Left renal cortex interstitium (tissue), 4 donors: Measurements from ENCODE around the gene FIGN. TPM values are rescaled to one million over a fixed set of nuclear protein-coding genes. Genes with fewer than 3 reads are reported as not detected.

Source experiments
- DNase-seq, 4 donors: peaks; one replicate each; pipeline ENCODE4 v3.0.0-alpha.2; 2013; ENCODE audit warnings: low read depth in 4 of 4, low spot score in 2 of 4, missing footprints in 1 of 4
- polyA plus RNA-seq, 4 donors: library from polyadenylated mRNA; unstranded; fragments of 120-200 nt; gene quantifications; one replicate each; pipeline ENCODE4 v1.2.1, GENCODE V29; 2013; ENCODE audit not compliant: insufficient read length in 4 of 4

The FIGN gene
- polyA plus RNA-seq, 4 donors, result 7.2 to 15.8 (median 10.1) TPM

DNA sequence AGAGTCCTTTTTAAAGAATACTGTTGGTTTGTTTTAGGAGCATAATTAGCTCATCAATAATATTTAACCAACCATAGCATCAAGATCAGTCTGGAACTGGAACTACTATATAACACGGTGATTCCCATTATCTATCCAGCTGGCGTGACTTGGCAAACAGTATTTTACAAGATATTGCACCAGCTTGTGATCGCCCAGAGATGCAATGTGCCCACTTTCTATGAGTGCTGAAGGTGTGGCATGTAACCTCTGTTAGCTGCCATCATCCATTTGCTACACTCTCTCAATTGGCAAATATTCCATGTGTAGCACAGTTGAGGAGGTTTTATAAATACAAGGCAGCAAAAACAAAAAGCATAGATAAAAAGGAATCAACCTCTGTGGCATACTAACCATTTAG lies 64.9 kb downstream of the FIGN start:
- no peak for DNase-seq

DNA sequence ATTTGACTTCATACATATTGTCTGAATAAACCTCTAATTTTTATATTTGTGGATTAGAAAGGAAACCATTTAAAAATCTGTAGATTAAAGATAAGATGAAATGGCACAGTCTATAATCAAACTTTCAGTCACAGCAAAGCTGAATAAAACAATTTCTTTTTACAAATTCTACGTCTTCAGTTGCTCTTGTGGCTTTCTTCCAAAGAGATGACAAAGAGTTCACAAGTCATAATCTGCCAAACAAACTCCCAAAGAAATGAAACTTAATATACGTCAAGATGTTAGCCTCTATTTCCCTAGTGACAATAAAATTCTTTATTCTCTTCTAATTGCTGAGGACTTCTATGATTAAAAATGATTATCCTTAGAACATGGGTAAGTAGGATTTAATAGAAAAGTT lies 66.3 kb downstream of the FIGN start:
- no peak for DNase-seq

- DNase-seq, result no peak
These were observed 68.5 kb downstream of the FIGN start for GRCh38 chr2:163667064-163667887.

DNA sequence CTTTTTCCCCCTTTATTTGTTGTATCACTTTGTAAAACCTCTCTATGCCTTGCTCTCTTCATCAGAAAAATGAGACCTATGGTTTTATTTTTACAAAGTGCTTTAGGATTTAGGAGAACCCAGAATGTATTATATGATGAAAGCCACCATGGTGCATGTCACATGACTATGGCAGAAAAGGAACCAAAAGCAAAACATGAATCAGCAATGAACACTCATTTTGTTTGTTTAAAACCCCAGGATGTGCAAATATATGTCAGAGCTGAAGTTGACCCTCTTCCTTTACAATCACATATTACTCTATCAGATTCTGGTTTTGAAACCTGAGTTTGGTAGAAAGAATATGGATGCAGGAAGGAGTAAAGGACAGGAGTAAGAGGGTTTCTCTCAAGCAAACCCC lies 70.0 kb downstream of the FIGN start:
- DNase-seq, result no peak

- DNase-seq, result no peak
These were observed 70.8 kb downstream of the FIGN start for GRCh38 chr2:163665051-163665450.

GRCh38 chr2:163664610-163665009 lies 71.2 kb downstream of the FIGN start:
- DNase-seq, result no peak

DNA sequence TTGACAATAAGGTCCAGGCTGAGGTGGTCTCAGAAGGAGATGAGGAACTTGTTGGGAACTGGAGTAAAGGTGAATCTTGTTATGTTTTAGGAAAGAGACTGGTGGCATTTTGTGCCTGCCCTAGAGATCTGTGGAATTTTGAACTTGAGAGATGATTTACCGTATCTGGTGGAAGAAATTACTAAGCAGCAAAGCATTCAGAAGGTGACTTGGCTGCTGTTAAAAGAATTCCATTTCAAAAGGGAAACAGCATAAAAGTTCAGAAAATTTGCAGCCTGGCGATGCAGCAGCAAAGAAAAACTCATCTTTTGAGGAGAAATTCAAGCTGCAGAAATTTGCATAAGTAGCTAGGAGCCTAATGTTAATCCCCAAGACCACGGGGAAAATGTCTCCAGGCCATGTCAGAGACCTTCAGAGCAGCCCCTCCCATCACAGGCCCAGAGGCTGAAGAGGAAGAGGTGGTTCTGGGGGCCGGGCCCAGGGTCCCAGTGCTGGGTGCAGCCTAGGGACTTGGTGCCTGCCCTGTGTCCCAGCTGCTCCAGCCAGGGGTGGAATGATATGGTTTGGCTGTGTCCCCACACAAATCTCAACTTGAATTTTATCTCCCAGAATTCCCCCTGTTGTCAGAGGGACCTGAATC lies 73.5 kb downstream of the FIGN start:
- DNase-seq, result no peak

DNA sequence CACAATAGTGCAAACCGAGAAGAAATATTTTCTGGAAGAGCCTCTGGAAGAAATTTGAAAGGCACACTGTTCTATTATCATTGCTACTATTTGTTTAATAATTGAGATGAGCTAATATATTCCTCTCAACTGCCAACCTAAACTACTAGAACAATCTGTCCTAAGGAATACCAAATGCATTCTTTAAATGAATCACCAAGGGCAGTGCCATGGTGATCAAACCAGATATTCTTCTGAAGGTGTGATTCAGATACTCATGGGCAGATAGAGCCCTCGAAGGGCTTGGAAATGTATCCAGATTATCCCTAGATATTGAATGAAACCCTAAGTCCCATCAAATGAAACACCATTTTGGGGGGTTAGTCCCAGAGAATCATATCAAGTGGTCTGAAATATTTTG lies 76.6 kb downstream of the FIGN start:
- no peak for DNase-seq

GRCh38 chr2:163658556-163658955 lies 77.3 kb downstream of the FIGN start:
- DNase-seq, result no peak

DNA sequence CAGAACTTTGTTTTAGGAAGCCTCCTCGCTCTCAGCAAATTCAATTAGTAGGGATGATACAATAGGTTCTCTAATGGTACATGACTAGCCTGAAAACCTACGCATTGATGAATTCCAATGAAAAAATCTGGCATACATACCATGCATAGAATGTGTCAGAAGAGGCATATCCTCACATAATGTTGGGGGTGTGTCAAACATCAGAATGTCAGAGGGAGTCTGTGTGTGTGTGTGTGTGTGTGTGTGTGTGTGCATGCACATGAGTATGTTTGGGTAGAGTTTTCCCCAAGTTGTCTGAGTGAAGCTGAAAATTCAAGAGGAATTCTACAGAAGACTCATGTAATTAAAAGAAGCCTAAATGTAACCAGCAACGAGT lies 78.5 kb downstream of the FIGN start:
- DNase-seq, result no peak

DNA sequence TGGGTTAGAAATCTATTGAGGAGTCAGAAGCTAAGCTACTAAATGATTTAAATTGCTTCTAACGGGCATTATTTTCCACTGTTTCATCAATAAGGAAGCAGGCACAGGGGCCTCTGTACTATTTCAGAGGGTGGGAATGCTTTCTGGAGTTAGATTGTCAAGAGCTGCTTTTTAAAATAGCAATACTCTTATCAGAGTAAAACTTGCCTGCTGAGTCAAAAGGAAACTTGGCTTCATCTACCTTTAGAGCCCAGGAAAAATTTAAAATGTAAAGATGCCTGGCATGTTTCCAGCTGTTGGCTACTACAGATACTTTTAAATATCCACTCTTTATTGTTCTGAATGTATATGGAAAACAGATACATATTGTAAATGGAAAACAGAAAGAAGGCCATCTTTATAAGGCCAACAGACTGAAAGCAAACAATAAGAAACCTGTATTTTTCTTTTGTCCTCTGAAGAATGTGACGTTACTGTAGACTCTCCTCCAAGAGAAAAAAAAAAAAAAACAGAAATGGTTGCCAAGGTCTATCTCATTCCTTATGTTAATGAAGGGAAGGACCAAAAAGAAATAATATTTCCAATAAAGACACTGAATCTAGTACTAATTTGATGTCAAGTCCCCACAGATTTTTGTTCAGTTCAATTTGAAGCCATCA lies 79.1 kb downstream of the FIGN start:
- DNase-seq, result no peak

DNA sequence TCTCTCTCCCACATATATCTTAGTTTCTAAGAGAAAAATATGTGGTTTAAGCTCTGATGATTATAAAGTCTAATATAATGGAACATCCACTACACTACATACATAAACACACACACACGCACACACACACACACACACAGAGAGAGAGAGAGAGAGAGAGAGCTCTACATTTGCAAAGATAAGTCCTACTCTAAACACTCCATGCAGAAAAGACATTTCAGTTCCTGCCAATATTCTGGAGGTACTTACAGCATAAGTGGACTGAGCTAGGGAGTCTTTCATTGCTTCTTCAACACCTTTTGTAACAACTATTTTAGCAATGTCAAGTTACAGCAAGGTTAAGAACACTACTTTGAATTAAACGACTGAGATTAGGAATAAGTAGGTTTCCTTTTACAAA lies 80.1 kb downstream of the FIGN start:
- no peak for DNase-seq

GRCh38 chr2:163652751-163653150 lies 83.1 kb downstream of the FIGN start:
- DNase-seq, result no peak

- DNase-seq, result no peak
These were observed 86.7 kb downstream of the FIGN start for GRCh38 chr2:163649080-163649479.

DNA sequence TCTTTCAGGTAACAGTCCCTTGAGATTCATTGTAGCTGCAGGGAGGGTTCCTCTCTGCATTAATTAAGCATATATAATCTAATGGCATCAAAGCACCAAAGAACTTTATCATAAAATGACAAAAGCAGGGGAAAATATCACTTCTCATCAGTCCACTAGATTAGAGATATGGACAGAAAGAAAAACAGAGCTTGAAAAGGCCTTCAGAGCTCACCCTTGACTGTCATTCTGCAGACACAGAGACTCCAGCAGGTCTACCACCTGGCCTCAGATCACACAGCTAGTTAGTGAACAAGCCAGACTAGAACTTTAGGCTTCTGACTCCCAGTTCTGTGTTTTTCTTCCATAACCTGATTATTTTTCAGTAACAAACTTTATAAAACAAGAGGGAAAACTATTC lies 88.5 kb downstream of the FIGN start:
- no peak for DNase-seq

DNA sequence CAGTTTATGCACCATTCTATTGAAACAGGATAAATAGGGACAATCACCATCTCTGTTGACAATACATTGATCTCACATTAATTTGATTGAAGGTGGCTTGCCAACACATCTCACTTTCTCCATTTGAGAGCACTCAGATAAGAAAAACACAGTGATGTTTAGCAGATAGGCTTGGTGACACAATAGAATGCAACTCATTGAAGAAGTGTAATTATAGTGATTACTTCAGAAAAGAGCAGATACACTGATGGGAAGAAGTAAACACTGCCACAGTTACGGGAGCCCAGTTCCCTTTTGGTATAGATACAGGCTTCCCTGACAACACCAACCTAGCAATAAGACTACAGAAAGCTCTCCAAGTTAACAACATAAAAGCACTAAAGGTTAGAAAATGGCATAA lies 89.1 kb downstream of the FIGN start:
- DNase-seq, result no peak

GRCh38 chr2:163644238-163644637 lies 91.6 kb downstream of the FIGN start:
- no peak for DNase-seq

GRCh38 chr2:163641986-163642385 lies 93.8 kb downstream of the FIGN start:
- DNase-seq, result no peak

- DNase-seq, result no peak
These were observed 95.1 kb downstream of the FIGN start for GRCh38 chr2:163640542-163641193.

DNA sequence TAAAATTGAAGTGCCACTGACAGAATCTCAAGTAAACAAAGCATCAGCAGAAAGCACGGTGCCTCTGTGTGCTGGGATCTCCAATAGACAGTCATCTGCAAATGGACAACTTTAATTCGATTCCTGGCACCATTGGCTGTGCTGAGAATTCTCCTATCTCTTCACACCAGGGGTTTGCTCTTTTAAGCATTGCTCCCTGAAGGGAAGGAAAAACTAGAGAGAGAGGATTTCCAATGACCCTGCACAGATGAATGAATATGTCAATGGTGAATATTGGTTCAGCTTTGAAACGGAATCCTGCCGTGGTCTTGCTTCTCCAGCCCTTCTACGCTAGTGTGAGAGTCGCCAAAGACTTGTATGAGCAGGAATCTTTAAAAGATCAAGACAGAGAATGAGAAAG lies 97.9 kb downstream of the FIGN start:
- DNase-seq, result no peak

GRCh38 chr2:163633291-163633690 lies 102.5 kb downstream of the FIGN start:
- DNase-seq, result no peak
